Bronchial epithelial cell (primary cell): Measurements from ENCODE around the gene RXRB. TPM values are rescaled to one million over a fixed set of nuclear protein-coding genes. Genes with fewer than 3 reads are reported as not detected.
A peak's percentile ranks its signal among the peaks of the same experiment; 100 is the strongest.

Experiments
- DNase-seq: peaks from one replicate; pipeline ENCODE4 v3.0.0-alpha.2; 2010; ENCODE audit warnings: low read depth
- FAIRE-seq: peaks from 2 replicates; lab custom pipeline; 2011; peaks lifted over from hg19 to GRCh38; lab: Jason Lieb, UNC
- H3K27me3 ChIP-seq: 2 replicates; pipeline ENCODE4 v1.5.1; 2011; ENCODE audit warnings: low read length; ENCODE audit not compliant: control insufficient read depth, insufficient read depth
- H3K36me3 ChIP-seq: 2 replicates; pipeline ENCODE4 v1.5.1; 2011; ENCODE audit warnings: low read length; ENCODE audit not compliant: control insufficient read depth, insufficient read depth
- H3K4me3 ChIP-seq: 2 replicates; pipeline ENCODE4 v1.5.1; 2011; ENCODE audit warnings: mild to moderate bottlenecking, low read depth, low read length, control low read depth
- CTCF ChIP-seq: IDR thresholded peaks from 2 replicates; pipeline ENCODE4 v1.5.1; 2011; ENCODE audit warnings: mild to moderate bottlenecking, moderate library complexity, low read length, control low read depth, inconsistent platforms; ENCODE audit not compliant: insufficient read depth, severe bottlenecking
- total RNA-seq: library from RNA; depleted of rRNA; stranded (reverse); fragments of >200 nt; gene quantifications from 2 replicates; pipeline ENCODE4 v1.2.1, GENCODE V29; 2014

Gene RXRB
- total RNA-seq, 1 donor from 2014 or later = 15.3 TPM

GRCh38 chr6:33201935-33202334 lies 1.5 kb upstream of the RXRB start:
- DNase-seq = no peak
- Histone ChIP-seq H3K27me3 (no peaks in the 10 kb centered on the region), H3K36me3 (peaks cover 14% of the 10 kb centered on the region), H3K4me3 (no peak overlapping the region)
- no peak for TF ChIP-seq CTCF
- no peak for FAIRE-seq

- H3K4me3 ChIP-seq = peak overlapping the region; percentile 85
- no peak for TF ChIP-seq CTCF
- peaks cover 19% of the 10 kb centered on the region for H3K36me3 ChIP-seq
- DNase-seq (no peak), FAIRE-seq (no peak)
- H3K27me3 ChIP-seq = no peaks in the 10 kb centered on the region
These were observed 681 bp upstream of the RXRB start for GRCh38 chr6:33201147-33201545.

- no peaks in the 10 kb centered on the region for H3K27me3 ChIP-seq
- no peak for FAIRE-seq
- no peak for TF ChIP-seq CTCF
- H3K4me3 ChIP-seq = peak overlapping the region; percentile 85
- H3K36me3 ChIP-seq = peaks cover 26% of the 10 kb centered on the region
- DNase-seq = peak; percentile 38
These were observed 712 bp downstream of the RXRB start for GRCh38 chr6:33199687-33200218.

GRCh38 chr6:33198853-33199436 lies 1.5 kb downstream of the RXRB start:
- H3K4me3 ChIP-seq = peak overlapping the region; percentile 85
- DNase-seq = no peak
- no peak for FAIRE-seq
- H3K36me3 ChIP-seq = peaks cover 29% of the 10 kb centered on the region
- no peak for TF ChIP-seq CTCF
- no peaks in the 10 kb centered on the region for H3K27me3 ChIP-seq

- no peaks in the 10 kb centered on the region for H3K27me3 ChIP-seq
- DNase-seq (no peak), FAIRE-seq (no peak)
- TF ChIP-seq CTCF = no peak
- peaks cover 24% of the 10 kb centered on the region for H3K36me3 ChIP-seq
- H3K4me3 ChIP-seq = no peak overlapping the region
These were observed 2.2 kb downstream of the RXRB start for GRCh38 chr6:33198159-33198852.
